Right kidney (tissue), 1 donor: ENCODE results near the gene PLCL1.

Experiments used
- DNase-seq: peaks from one replicate; pipeline ENCODE4 v3.0.0-alpha.2; 2016

PLCL1 gene

DNA sequence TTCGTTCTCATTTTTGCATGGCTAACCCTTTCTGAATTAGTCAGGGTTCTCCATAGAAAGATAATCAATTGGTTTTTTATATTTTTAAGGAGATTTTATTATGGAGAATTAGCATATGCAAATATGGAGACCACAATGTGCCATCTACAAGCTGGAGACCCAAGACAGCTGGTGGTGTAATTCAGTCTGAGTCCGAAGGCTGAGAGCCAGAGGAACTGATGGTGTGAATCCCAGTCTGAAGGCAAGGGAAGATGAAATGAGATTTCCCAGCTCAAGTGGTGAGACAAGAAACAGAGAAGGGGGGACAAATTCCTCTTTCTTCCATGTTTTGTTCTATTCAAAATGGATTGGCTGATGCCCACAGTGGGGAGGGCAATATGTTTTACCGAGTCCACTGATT lies 80.7 kb downstream of the PLCL1 start:
- DNase-seq = no peak

DNA sequence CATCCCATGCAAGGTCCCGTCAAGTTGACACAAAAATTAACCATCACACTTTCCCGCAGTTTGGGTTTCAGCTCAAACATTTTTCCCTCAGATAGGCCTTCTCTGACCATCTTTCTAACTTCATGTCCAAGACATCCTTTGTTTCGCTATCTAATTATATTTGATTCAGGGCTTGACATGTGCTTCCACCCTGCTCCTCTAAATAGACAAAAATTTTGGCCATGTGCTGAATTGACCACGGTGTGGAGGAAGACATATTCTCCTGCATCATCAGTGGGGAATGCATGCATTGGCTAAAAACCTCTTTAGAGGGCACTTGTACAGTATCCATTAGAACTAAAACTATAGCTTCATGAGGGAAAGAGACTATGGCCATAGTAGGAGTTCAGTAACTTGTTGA lies 81.2 kb downstream of the PLCL1 start:
- no peak for DNase-seq

DNA sequence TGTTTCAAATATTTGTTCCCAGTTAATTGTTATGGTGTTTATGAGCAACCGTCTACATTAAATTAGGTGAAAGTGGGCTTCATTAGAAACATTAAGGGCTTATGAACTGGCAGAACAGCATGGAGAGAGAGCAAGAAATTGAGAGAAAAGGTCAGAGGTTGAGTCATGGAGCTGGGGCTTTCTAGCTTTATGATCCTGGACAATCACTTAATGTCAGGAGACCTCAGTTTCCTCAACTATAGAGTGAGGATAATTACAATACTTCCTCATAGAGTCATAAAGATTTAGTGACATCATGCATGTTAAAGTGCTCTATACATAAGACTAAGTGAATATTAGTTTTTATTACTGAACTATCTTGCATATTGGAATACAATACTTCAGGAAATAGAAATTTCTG lies 83.9 kb downstream of the PLCL1 start:
- no peak for DNase-seq

DNA sequence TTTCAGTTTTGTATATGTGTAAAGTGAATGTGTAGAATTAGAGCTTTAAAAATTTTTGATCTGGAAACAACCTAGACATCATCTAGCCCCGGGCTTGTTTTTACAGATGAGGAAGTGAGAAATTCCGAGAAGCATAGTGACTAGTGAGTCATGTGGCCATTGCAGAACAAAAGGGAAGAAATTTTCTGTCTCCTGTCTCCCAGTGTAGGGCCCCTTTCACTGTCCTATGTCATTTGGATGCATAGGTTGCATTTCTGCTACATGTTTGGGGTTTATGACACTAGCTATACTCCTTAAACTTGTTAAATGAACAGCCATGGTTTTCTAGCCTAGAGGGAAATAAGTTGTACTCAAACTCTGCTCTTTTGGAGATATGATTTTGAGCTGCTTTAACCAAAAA lies 84.6 kb downstream of the PLCL1 start:
- no peak for DNase-seq

DNA sequence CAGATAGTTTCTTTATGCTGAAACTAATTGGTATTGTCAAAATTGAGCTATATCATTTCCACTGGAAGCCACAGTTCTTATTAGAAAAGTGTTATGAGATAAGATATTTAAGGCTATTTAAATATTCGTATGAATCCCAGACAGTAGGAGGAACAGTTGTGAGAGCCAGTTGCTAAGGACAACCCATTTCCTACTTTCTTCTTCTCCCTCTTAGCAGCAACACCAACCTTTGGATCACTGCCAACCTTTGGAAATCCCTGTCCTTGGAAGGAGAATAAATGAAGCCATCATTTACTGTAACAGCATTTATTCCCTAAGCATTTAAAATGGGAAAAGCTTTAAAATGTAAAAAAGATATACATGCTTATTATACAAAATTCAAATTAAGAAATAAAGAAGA lies 85.8 kb downstream of the PLCL1 start:
- no peak for DNase-seq

DNA sequence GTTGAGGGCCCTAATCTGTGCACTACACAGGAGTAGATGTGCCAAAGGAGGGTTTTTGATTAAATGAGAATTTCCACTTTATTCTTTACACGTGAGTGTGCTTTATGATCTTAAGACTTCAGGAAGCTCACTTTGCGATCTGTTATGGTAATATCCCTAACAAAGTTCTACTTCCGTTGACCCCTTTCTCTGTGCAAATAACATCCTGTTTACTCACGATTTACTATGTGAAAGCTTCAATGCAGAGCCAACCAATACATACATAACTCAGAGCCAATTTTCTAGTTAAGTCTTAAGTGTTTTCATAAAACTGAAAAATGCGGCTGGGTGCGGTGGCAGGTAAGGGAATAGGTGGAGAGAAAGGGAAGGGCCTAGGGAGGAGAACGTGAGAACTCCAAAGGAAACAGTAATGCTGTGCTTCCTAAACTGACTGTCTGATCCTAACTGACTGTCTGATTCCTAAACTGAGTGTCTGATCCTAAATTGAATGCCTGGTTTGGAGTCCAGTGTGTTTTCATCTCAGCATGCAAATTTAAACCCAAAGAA lies 87.6 kb downstream of the PLCL1 start:
- no peak for DNase-seq

DNA sequence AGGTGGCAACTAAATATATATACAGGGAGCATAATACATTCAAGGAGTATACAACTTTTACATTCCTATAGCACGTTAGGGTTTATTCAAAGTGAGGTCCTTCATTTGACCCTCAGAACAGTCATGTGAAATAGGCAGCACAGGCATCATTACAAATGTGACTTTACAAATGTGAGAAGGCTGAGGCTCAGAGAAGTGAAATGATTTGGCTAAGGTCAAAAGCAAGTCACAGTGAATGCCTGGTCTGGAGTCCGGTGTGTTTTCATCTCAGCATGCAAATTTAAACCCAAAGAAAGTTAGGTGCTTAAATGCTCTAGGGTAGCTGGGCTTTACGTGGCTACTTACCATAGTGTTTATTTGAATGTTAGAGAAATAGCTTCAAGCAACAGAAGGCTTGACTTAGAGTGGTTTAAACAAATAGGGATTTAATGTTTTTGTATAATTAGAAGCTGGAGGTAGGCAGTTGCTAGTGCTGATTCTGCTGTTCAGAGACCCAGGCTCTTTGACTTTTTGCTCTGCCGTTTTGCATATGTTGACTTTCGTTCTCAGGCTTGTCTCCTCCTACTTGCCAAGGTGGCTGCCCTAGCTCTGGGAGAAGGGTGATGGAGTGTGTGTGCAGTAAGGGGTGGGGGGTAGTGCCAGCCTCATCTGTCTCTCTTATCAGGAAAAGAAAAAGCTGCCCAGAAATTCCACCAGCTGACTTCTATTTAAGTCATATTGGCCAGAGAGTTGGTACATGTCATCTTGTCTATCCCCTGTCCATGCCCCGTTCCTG lies 89.2 kb downstream of the PLCL1 start:
- no peak for DNase-seq

DNA sequence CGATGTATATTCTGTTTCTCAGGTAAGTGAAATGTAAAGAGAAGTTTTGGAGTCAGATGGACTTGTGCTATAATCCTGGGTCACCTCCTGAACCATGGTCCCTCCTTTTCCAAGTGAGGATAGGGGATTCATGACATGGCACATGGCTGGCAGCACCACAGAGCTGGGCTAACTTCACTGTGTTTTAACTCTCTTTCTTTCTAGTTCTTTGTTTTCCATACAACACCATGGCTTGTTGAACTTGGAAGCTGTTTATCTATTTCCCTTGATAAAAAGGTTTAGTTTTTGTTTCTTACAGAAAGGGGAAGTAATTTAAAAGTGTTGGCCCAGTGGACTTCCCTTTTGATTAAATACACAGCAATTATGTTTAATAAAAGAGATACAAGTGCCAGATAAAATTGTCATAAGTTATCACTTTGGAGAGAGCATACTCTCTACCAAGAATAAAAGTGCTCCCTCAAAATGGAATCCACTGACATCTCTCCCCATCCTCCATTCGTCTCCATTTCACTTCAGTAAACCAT lies 90.4 kb downstream of the PLCL1 start:
- DNase-seq = no peak

DNA sequence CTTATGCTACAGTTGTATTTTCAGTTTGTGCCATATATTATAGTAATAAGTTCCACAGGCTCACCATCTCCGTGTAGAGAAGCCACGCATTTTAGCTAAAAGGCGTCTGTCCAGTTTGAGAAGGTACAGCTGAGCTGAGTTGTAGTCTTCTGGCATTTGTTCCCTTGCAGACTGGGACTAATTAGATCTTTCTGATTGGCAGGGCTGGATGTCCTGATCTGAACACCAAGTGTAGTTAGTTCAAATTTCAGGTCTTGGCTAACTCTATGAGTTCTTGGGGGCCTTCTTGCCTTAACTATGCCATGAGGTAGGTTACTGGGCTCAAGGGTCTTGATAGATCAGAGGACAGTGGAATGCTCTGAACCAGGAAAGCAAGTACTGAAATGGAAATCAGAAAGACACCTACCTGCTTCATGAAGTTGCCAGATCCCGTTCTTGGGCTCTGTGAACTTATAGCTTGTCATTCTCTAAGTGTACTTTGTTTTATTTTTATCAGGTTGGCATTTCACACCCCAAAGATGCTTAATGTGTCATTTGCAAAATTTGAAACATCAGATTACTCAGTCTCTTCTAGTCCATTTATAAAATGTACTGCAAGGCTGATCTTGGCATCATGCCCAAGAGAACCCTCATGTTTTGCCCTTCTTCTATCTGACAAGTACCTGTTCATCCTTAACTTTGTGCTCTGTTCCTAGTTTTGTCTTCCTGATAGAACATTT lies 93.7 kb downstream of the PLCL1 start:
- no peak for DNase-seq

DNA sequence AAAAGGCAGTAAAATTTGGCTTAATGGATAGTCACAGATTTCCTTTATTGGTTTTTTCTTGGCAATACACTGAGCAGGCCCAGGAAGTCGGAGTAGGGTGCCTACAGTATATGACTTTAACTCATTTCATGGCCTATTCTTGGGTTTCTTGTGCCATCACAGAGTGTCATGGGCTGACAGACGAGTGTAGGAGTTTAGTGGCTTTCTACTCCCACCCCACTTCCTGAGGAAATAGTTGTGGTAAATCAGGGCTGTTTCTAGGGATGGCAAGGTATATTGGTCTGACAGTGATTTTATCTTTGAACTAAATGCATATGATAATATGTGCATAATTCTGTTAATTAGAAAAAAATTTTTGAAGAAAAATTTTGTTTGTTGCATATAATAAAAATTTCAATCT lies 100.1 kb downstream of the PLCL1 start:
- no peak for DNase-seq

DNA sequence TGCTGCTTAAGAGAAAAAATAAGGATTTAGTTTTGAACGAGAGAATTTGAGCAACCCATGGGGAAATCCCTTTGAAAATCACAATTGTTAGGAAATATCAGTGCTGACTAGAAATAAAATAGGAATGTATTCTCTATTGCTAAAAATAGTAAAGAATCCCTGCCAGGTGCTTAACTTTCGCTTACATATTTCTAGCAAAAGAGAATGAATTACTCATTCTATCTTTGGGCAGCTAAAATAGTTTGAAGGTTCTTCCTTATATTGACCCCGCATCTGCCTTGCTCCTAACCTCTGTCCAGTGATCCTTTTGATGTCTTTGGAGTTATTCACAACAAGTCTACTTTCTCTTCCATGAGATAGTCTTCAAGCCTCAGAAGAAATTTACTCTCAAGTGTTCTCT lies 103.8 kb downstream of the PLCL1 start:
- no peak for DNase-seq

DNA sequence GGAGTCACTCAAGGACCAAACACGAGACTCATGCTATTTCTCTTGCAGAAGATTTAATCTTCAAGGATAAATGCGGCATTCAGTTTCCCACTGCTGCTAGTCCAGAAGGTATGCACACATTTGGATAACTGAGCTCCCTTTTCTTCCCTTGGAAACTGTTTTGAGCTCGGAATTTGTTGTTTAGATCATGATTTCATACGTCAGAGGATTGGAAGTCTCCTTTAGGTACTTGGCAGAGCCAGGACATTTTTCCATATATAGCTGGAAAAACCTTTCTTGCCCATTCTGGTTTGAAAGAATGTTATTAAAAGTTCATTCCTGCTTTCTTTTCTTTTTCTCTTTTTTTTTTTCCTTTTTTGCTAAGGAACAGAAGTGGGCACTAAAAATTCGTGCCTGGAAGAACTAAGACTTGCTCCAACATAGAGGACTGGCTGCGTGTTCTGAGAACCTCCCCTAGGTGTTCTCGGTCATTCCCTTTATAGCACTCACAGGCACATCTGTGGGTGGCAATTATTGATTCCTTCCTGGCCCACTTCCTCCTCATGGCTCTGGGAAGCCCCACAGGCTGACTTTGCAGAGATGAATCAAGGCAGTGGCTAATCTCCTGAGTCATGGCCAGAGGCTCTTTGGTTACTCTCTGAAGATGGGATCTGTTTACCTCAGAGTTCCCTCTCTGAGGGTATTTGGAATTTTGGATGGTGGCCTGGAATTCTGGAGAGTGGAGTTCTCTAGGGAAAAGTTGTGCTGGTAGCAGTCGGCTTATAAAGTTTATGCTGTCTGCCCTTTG lies 104.8 kb downstream of the PLCL1 start:
- no peak for DNase-seq

DNA sequence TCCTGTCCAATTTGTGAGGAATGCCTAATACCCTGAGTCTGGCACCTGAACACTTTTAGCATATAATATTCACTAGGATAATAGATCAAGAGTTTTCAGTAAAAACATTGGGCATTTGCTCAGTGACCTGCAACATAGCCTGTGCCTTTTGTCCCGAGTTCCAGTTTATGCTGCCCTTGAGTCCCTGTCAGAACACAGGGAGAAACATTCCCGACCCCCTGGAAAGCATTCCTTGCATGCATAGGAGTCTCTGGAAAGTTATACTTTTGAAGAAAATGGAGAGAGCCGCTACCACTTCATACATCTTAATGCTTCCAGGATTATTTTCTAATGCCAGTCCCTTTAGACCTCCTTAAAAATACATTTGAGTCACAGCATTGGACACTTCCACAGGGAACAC lies 107.3 kb downstream of the PLCL1 start:
- no peak for DNase-seq

DNA sequence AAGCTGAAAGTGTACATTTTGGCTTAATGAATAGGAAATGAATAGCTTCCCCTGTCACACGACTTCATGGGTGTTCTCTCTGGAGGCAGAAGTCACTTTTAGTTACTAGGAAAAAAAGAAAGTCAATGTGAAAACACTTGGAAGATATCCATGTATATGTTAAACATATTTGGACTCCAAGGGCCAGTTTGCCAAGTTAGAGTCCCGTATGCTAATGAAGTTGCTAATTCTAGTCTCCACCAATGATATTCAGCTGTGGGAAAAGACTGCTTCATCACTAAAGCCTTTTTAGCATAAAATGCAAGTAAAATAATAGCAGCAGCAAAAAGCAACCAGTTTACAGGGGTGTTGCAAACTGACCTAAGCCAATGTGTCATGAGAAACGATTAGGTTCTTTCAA lies 108.7 kb downstream of the PLCL1 start:
- no peak for DNase-seq

DNA sequence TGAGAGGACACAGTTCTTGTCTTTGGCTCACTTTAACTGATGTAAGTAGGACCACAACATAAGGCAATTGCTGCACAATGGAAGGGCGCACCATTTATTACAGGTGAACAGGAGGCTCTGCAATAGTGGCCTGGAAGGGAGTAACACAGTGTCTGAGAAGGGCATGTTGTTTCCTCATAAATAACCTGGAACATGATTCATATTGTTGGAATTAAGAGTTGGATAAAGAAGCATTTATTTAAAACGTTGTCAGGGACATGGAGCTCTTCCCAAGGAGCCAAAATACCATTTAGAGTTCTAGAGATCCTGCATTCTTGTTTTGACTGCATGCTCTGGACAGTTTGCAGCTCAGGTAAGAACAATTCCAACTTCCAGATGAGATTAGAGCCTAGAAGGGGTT lies 110.4 kb downstream of the PLCL1 start:
- no peak for DNase-seq

DNA sequence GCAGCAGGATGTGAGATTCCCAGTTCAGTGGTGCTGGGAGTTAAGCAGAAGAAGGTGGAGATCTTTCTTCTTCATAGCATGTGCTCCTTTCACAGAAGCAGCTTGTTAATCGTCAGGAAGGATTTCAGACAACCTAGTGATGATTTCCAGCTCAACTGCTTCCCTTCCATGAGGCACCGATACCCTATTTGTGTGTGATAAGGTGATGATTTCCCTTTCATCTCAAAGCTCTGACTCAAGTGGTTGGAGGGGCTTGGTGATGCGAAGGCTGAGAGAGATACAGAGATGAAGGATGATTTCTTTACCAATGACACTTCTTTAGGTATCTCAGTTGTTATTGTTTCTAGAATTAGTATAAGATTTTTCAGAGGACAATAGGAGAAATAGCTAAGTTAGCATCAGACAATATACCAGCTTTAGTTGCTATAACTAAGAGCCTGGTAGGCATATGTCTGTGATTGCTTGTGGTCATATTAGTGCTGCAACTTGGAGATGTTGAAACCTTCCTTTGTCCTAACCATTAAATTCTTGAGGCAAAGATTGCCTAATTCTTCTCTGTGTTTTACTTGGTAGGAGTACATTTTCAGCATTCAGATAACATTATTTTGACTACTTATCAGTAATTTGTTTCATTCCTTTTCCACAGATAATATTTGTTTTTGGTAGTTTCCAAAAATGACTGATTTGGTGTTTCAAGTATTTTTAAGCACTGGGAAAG lies 111.3 kb downstream of the PLCL1 start:
- no peak for DNase-seq

DNA sequence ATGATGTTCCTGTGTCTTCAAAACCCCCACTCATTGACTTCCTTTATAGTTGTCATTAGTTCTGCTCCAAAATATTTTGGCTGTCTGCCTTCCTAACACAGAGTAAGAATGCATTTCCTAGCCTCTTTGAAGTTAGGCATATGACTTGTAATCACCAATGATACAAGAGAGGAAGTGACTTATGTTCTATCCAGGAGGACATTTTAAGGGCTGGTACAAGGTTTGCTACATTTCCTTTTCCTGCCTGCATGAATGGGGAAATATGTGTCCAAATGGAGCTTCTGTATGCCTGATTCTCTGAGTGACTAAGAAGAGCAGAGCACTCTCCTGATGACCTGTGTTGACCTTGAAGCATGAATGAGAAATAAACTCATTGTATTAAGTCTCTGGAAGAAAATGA lies 115.1 kb downstream of the PLCL1 start:
- DNase-seq = no peak

DNA sequence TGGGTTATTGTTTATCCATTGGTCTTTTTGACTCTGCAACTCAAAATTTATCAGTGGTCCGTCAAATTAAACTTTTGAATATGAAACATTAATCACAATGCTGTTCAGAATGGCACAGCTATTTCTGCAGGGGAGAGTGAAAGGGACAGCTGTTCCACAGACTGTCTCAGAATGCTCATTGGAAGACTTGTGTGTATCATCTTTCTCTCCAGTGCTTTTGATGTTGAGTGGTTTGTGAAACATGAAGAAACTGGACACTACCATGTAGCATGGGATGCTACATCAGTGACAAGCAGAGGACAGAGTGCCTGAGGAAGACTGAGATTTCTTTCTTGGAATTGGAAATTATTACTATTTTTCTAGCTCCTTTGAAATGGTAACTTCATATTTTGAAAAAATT lies 115.7 kb downstream of the PLCL1 start:
- DNase-seq = no peak

DNA sequence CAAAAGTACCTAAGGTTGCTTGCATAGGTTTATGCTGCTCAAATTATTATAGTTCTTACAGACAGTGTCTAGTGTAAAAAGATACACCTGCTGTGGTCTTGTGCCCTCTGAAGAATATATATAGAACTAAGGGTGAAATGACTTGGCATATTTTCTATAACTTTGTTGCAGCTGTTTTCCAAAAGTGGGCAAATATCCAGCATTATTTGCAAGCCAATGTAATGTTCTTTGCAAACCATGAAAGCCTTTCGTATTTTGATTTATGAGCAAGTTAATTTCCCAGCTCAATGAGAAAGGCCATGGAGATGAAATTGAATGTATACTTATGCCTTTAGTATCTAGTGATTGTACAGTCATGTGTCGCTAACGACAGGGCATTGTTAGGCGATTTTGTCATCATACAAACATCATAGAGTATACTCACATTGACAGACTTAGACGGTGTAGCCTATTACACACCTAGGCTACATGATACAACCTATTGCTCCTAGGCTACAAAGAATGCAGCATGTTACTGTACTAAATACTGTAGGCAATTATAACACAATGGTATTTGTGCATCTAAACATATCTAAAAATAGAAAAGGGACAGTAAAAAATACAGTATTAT lies 116.3 kb downstream of the PLCL1 start:
- DNase-seq = no peak

DNA sequence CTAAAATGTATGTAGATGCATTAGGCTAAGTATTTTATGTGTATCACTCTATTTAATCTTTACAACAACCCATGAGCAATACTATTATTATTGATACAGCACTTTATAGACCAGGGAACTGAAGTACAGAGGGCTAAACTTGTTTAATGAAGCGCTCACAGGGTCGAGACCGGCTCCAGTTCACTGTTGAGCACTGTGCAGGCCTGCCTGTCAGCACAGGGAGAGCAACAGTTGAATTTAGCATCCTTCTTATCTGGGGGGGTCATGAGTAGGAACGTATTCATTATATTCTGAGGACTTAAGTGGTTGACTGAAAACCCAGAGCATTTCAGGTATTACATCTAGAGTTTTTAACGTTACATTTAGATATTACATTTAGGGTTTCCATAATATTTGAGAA lies 120.1 kb downstream of the PLCL1 start:
- no peak for DNase-seq

DNA sequence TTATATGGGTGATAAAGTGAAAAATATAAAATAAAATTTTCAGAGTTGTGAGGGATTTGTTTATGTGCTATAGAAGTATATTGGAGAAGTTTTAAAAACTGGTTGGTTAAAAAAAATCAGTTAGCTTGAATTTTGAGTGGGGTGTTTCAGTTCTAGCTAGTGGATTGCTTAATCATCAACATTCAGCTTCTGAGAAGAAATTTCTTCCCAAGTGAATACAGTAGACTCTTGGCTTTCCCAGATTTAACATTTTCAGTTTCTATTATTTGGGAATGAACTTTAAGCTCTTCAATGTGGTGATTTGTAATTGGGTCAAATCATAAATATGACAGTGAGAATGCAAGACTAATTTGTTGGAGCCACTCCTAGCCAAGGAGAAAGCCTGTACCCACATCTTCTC lies 120.8 kb downstream of the PLCL1 start:
- no peak for DNase-seq

DNA sequence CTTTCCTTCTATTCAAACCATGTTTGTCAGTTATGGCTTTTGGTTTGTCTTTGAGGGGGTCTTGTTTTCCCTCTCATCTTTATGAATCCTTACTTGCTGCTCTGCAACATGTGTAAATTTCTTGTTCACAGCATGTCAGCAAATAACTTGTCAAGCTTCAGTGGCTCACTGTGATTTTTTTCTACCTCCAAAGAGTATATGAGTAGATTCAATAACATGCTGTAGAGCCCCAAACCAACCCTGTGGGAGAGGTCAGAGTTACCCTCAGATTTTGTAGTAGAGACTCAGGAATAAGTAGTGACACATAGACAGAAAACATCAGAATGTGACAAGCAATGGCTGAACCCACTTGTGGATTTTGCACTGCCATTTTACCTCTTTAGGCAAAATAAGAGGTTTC lies 121.6 kb downstream of the PLCL1 start:
- DNase-seq = no peak
